ENCODE measurements around the gene SGPL1. TPM values are rescaled to one million over a fixed set of nuclear protein-coding genes. Genes with fewer than 3 reads are reported as not detected.

Gene SGPL1
- total RNA-seq, 2 experiments from 2014 or later = 15.1 to 16.9 TPM

DNA sequence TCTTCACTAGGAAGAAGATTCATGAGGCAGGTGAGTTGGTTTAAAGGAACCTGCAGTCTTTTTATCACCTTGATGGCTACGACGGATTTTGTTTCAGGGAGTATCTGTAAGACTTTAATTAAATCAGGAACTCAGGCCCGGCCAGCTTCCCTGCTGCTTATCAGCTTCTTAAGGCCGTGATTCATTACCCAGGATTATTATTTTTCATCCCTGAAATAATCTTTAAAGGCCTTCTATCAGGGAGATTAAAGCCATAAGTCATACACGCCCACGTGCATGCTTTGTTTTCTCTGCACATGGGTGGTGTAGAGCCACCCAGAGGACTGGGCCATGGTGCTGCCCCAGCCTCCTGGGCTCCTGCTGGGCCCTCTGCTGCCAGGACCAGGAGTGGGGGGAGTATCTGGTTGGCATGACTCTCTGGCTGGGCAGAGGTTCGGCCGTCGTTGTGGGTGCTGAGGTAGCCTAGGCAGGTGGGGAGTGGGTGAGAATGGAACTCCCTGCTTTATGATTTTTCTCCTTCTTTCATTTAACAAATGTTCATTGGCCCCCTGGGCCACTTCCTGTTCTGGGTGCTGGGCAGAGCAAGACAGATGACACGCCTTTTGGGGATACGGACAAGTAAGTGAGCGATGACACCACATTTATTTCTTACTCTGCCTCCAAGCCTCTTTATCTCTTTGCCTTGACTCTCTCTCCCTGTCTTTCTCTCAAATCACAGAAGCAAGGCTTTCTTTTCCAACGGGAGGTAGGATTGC is 111.6 kb downstream of the SGPL1 start:
- H3K4me1 ChIP-seq (ENCODE audit: insufficient read depth, low read length) = peaks cover 6% of the 10 kb centered on the region
- no peak overlapping the region for H3K4me3 ChIP-seq (ENCODE audit: low read length)
- no peaks in the 10 kb centered on the region for H3K4me1 Mint-ChIP-seq (ENCODE audit: low read depth)
- no peaks in the 10 kb centered on the region for H3K9me3 ChIP-seq (ENCODE audit: control insufficient read depth in 1 of 2, insufficient read depth in 1 of 2, low read length in 2 of 2)
- intact Hi-C loops (cut with DNase I, micrococcal nuclease) = loop anchor here in 1 of 2 experiments (10.0 kb wide), 1 partner anchor 357 kb away; no protein-coding TSS in a partner anchor
- H3K27me3 ChIP-seq (ENCODE audit: control insufficient read depth in 1 of 2, insufficient read depth in 2 of 2, low read length in 2 of 2) = peaks cover 0 to 2% of the 10 kb centered on the region in 2 experiments
- no peaks in the 10 kb centered on the region for H3K36me3 Mint-ChIP-seq (ENCODE audit: low read depth)
- H3K27ac Mint-ChIP-seq = no peak overlapping the region
- no peak overlapping the region for H3K4me3 Mint-ChIP-seq
- POLR2A ChIA-PET = no interaction called here
- no peaks in the 10 kb centered on the region for H3K9me3 Mint-ChIP-seq
- TF ChIP-seq CTCF (IDR thresholded peaks at IDR 0.05) = no peak
- CTCF ChIA-PET = no interaction called here
- no peak for DNase-seq
- H3K27me3 Mint-ChIP-seq = peaks cover 3% of the 10 kb centered on the region
- no peak overlapping the region for H3K27ac ChIP-seq (ENCODE audit: low read depth in 1 of 2, low read length in 2 of 2)
- no peak for ATAC-seq (ENCODE audit: poor library complexity)
- H3K36me3 ChIP-seq (ENCODE audit: insufficient read depth, low read length) = no peaks in the 10 kb centered on the region

DNA sequence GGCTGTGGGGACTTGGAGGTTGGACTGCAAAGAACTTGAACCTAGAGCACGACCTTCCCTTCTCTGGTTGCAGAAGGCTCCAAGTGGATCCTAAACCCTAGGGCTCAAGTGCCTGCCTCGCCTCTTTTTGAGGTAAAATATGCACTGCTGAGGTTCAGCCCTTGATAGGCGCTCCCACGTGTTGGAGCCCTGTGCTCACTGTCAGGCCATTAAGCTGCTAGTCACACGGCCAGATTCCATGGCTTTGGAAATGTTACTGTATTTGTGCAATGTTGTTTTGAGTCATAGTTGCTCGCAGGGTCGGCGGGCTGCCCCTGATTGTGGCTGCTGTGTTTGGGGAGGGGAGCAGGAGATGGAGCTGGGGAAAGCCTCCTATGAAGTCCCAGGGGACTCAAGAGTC is 112.4 kb downstream of the SGPL1 start:
- POLR2A ChIA-PET = no interaction called here
- intact Hi-C loops (cut with DNase I, micrococcal nuclease) = loop anchor here in 1 of 2 experiments (10.0 kb wide), 1 partner anchor 357 kb away; no protein-coding TSS in a partner anchor
- peaks cover 0 to 2% of the 10 kb centered on the region in 2 experiments for H3K27me3 ChIP-seq (ENCODE audit: control insufficient read depth in 1 of 2, insufficient read depth in 2 of 2, low read length in 2 of 2)
- Mint-ChIP-seq H3K36me3 (ENCODE audit: low read depth) (no peaks in the 10 kb centered on the region), H3K4me3 (no peak overlapping the region), H3K27ac (no peak overlapping the region), H3K4me1 (ENCODE audit: low read depth) (no peaks in the 10 kb centered on the region), H3K27me3 (peaks cover 3% of the 10 kb centered on the region), H3K9me3 (no peaks in the 10 kb centered on the region)
- H3K4me1 ChIP-seq (ENCODE audit: insufficient read depth, low read length) = peaks cover 6% of the 10 kb centered on the region
- no peak for DNase-seq
- ATAC-seq (ENCODE audit: poor library complexity) = no peak
- H3K9me3 ChIP-seq (ENCODE audit: control insufficient read depth in 1 of 2, insufficient read depth in 1 of 2, low read length in 2 of 2) = no peaks in the 10 kb centered on the region
- H3K36me3 ChIP-seq (ENCODE audit: insufficient read depth, low read length) = no peaks in the 10 kb centered on the region
- CTCF ChIA-PET = no interaction called here
- no peak overlapping the region for H3K4me3 ChIP-seq (ENCODE audit: low read length)
- TF ChIP-seq CTCF (IDR thresholded peaks at IDR 0.05) = no peak
- H3K27ac ChIP-seq (ENCODE audit: low read depth in 1 of 2, low read length in 2 of 2) = no peak overlapping the region

DNA sequence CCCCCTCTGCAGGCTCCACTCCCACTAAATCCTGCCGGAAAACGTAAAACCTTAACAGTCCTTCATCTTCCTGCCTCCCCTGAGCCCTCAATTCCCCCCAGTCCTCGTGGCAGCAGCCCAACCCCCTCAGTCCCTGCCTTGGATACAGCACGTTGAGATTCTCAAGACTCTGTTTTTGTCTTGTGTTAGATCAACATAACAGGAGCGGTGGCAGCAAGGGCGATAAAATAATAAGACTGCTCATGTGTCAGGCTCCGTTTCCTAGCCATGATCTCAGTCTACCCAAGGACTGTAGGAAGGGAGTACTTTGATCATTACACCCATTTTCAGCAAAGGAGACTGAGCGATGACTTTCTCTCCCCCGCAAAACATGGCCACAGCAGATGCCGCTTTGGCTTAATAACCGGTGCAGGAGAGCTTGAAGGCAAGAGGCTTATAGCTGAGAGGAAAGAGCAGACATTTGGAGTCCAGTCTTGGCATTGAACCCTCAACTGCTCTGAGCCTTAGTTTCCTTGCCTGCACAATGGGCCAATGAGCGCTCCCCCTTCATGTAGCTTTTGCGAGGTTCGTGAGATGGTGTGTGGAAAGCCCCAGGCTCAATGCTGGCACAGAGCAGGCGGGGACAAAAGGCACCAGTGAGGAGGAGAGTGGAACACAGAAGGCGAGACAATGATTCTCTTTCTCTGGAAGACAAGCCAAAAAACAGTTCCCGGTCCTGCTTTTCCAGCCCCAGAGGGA is 114.7 kb downstream of the SGPL1 start:
- intact Hi-C loops (cut with DNase I, micrococcal nuclease) = no loop called here
- peaks cover 5% of the 10 kb centered on the region for H3K4me1 ChIP-seq (ENCODE audit: insufficient read depth, low read length)
- no peaks in the 10 kb centered on the region for H3K36me3 ChIP-seq (ENCODE audit: insufficient read depth, low read length)
- no peak overlapping the region for H3K4me3 ChIP-seq (ENCODE audit: low read length)
- no peaks in the 10 kb centered on the region for H3K27me3 Mint-ChIP-seq
- POLR2A ChIA-PET = no interaction called here
- no peak for TF ChIP-seq CTCF (IDR thresholded peaks at IDR 0.05)
- no peaks in the 10 kb centered on the region for H3K4me1 Mint-ChIP-seq (ENCODE audit: low read depth)
- no peak overlapping the region for H3K4me3 Mint-ChIP-seq
- CTCF ChIA-PET = no interaction called here
- no peaks in the 10 kb centered on the region for H3K9me3 Mint-ChIP-seq
- no peak overlapping the region for H3K27ac ChIP-seq (ENCODE audit: low read depth in 1 of 2, low read length in 2 of 2)
- no peak for ATAC-seq (ENCODE audit: poor library complexity)
- no peak for DNase-seq
- no peaks in the 10 kb centered on the region for H3K27me3 ChIP-seq (ENCODE audit: control insufficient read depth in 1 of 2, insufficient read depth in 2 of 2, low read length in 2 of 2)
- H3K27ac Mint-ChIP-seq = no peak overlapping the region
- H3K36me3 Mint-ChIP-seq (ENCODE audit: low read depth) = no peaks in the 10 kb centered on the region
- H3K9me3 ChIP-seq (ENCODE audit: control insufficient read depth in 1 of 2, insufficient read depth in 1 of 2, low read length in 2 of 2) = no peaks in the 10 kb centered on the region

Other genes with a start within 250 kb of the SGPL1 start
- 1 to 10 TPM; 7.4 to 9.4 TPM for gene PRF1, start 213.2 kb upstream of the SGPL1 start, total RNA-seq
- not detected for gene ADAMTS14, start 143.4 kb upstream of the SGPL1 start, total RNA-seq
- not detected for gene TBATA, start 30.6 kb upstream of the SGPL1 start, total RNA-seq
- 1 to 10 TPM; 4.7 to 4.8 TPM for gene PCBD1, start 72.6 kb downstream of the SGPL1 start, total RNA-seq